ENCODE measurements around the gene AKAP8L. TPM values are rescaled to one million over a fixed set of nuclear protein-coding genes. Genes with fewer than 3 reads are reported as not detected.

AKAP8L gene
- polyA plus RNA-seq, 1 of the 3 experiments (the other 2 are of a cell fraction) = 44.7 TPM

DNA sequence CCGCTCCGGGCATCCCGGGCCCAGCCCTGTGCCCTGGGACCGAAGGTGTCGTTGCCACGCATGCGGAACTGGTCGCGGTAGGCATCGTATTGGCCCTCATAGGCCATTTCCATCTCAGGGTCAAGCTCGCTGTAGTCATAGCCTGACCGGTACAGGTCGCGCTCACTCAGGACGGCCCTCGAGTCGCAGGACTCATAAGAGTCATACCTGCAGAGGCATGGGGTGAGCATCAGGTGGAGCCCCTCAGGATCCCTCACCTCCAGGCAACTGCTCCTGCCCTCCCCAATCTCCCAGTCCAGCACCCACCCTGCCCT, 17.4 kb downstream of the AKAP8L start (continued):
- TF ChIP-seq, protein P1, sequence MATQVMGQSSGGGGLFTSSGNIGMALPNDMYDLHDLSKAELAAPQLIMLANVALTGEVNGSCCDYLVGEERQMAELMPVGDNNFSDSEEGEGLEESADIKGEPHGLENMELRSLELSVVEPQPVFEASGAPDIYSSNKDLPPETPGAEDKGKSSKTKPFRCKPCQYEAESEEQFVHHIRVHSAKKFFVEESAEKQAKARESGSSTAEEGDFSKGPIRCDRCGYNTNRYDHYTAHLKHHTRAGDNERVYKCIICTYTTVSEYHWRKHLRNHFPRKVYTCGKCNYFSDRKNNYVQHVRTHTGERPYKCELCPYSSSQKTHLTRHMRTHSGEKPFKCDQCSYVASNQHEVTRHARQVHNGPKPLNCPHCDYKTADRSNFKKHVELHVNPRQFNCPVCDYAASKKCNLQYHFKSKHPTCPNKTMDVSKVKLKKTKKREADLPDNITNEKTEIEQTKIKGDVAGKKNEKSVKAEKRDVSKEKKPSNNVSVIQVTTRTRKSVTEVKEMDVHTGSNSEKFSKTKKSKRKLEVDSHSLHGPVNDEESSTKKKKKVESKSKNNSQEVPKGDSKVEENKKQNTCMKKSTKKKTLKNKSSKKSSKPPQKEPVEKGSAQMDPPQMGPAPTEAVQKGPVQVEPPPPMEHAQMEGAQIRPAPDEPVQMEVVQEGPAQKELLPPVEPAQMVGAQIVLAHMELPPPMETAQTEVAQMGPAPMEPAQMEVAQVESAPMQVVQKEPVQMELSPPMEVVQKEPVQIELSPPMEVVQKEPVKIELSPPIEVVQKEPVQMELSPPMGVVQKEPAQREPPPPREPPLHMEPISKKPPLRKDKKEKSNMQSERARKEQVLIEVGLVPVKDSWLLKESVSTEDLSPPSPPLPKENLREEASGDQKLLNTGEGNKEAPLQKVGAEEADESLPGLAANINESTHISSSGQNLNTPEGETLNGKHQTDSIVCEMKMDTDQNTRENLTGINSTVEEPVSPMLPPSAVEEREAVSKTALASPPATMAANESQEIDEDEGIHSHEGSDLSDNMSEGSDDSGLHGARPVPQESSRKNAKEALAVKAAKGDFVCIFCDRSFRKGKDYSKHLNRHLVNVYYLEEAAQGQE (IDR thresholded peaks at IDR 0.05; ENCODE audit: low read depth, low read length) = no peak
- TF ChIP-seq MEF2A (IDR thresholded peaks at IDR 0.05; ENCODE audit: borderline replicate concordance, low read depth) = no peak
- TF ChIP-seq GATA2 (CRISPR knock-in tag; IDR thresholded peaks at IDR 0.05) = no peak
- no peak for TF ChIP-seq RCOR1 (IDR thresholded peaks at IDR 0.05; ENCODE audit: low read length)

DNA sequence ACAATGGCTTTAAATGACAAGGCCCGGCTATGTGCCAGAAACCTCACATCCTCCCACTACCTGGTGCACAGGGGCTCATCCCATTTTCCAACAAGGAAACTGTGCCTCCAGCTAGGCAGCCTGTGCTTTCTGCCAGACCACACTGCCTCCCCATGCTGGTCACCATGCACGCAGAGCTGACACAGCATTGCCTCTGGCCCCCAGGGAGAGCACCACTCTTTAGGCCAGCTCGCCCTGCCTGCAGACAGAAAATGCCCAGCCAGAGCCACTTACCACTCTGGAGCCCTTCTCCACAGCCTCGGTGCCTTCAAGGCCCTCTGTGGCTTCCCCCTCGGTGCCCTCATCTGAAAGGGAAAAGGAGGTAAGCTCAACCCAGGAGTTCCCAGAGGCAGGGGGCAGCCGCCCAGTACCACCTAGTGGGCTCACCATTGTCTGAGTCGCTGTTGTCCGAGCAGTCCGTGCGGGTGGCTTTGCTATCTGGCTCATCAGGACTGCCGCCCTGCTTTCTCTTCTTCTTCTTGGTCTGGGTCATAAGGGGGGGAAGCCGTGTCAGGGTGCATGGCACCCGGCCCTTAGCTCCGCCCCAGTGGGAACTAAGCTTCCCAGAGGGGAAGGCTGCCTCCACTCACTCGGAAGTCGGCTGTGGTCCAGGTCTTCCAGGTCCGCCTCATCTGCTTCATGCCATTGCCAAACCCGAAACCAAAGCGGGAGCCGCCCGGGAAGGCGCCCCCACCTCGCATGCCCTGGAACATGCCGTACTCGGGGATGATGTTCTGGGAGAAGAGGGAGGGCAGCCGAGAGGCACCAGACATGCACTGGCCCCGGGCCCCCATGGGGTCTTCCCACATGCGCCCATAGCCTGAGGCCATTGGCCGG, 18.0 kb downstream of the AKAP8L start:
- no peak overlapping the region for H3K9ac ChIP-seq
- H2AFZ ChIP-seq (ENCODE audit: low read depth) = no peak overlapping the region
- WGBS (ENCODE audit: low lambda C conversion rate) = 97% methylated on average over 9 of the region's 29 CpGs
- peaks cover 5 to 74% of the 10 kb centered on the region in 2 experiments for H3K36me3 ChIP-seq (replicated peaks in 1 of 2; ENCODE audit: control insufficient read depth in 1 of 2, insufficient read depth in 2 of 2, low read length in 1 of 2)
- H3K27ac ChIP-seq (ENCODE audit: low read depth in 2 of 2, low read length in 1 of 2) = no peak overlapping the region
- no peaks in the 10 kb centered on the region for H3K9me3 ChIP-seq
- no peak for TF ChIP-seq FOSL2 (IDR thresholded peaks at IDR 0.05; ENCODE audit: borderline replicate concordance, low read depth)
- TF ChIP-seq NRF1 (IDR thresholded peaks at IDR 0.05; ENCODE audit: low read depth, low read length) = no peak
- TF ChIP-seq, protein P2, sequence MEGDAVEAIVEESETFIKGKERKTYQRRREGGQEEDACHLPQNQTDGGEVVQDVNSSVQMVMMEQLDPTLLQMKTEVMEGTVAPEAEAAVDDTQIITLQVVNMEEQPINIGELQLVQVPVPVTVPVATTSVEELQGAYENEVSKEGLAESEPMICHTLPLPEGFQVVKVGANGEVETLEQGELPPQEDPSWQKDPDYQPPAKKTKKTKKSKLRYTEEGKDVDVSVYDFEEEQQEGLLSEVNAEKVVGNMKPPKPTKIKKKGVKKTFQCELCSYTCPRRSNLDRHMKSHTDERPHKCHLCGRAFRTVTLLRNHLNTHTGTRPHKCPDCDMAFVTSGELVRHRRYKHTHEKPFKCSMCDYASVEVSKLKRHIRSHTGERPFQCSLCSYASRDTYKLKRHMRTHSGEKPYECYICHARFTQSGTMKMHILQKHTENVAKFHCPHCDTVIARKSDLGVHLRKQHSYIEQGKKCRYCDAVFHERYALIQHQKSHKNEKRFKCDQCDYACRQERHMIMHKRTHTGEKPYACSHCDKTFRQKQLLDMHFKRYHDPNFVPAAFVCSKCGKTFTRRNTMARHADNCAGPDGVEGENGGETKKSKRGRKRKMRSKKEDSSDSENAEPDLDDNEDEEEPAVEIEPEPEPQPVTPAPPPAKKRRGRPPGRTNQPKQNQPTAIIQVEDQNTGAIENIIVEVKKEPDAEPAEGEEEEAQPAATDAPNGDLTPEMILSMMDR (IDR thresholded peaks at IDR 0.05) = no peak
- no peak for TF ChIP-seq RAD21 (IDR thresholded peaks at IDR 0.05; ENCODE audit: low read length)
- TF ChIP-seq TCF12 (IDR thresholded peaks at IDR 0.05) = no peak
- no peak for TF ChIP-seq EZH2phosphoT487 (IDR thresholded peaks at IDR 0.05; ENCODE audit: borderline replicate concordance, low read depth)
- no peak for TF ChIP-seq CHD2 (IDR thresholded peaks at IDR 0.05; ENCODE audit: low read length, partially characterized antibody)
- TF ChIP-seq POLR2AphosphoS5 (IDR thresholded peaks at IDR 0.05; ENCODE audit: low read depth, low read length) = no peak
- TF ChIP-seq FOXJ3 (CRISPR knock-in tag; IDR thresholded peaks at IDR 0.05) = no peak
- TF ChIP-seq ZBTB33 (IDR thresholded peaks at IDR 0.05; ENCODE audit: borderline replicate concordance, low read depth) = no peak
- TF ChIP-seq YY1 (IDR thresholded peaks at IDR 0.05; ENCODE audit: low read depth) = no peak
- no peak for TF ChIP-seq RXRA (IDR thresholded peaks at IDR 0.05; ENCODE audit: borderline replicate concordance, low read depth)
- no peak overlapping the region for H3K4me2 ChIP-seq
- no peaks in the 10 kb centered on the region for H3F3A ChIP-seq (replicated peaks; ENCODE audit: insufficient read depth)
- DNase-seq = no peak
- peaks cover 50% of the 10 kb centered on the region for H4K20me1 ChIP-seq (ENCODE audit: insufficient read depth)
- no peaks in the 10 kb centered on the region; a peak in 1 of 4 replicates for H3K4me1 ChIP-seq (ENCODE audit: control insufficient read depth in 1 of 2, insufficient read depth in 2 of 2, low read depth in 1 of 2, low read length in 1 of 2)
- H3K79me2 ChIP-seq (ENCODE audit: insufficient read depth) = peaks cover 49% of the 10 kb centered on the region
- POLR2A ChIA-PET = interaction anchor here (1.6 kb wide), 1 partner anchor 21 kb away, joined by 5 read pairs; the partner anchor contains the start of gene AKAP8
- CTCF ChIA-PET = no interaction called here
- H3K4me3 ChIP-seq (ENCODE audit: low read depth in 2 of 2, low read length in 1 of 2) = no peak overlapping the region
- no peaks in the 10 kb centered on the region for H3K9me2 ChIP-seq
- H3K27me3 ChIP-seq (ENCODE audit: insufficient read depth) = no peaks in the 10 kb centered on the region

Measured in SK-N-SH (cell line).